ENCODE measurements around the gene STRAP. TPM values are rescaled to one million over a fixed set of nuclear protein-coding genes. Genes with fewer than 3 reads are reported as not detected.

The STRAP gene
- total and polyA plus RNA-seq, 2 of the 4 experiments (the other 2 are of a cell fraction) = 82.1 to 98.1 TPM

- Histone ChIP-seq H2BK15ac (ENCODE audit: low read depth, low read length) (0 out of 3 replicates have a peak overlapping the region, but pooled peaks have one; percentile 26), H2BK120ac (ENCODE audit: low read depth, low read length) (peak overlapping the region; percentile 58), H3K56ac (ENCODE audit: extremely low read depth, insufficient read depth, low read length) (peak overlapping the region; percentile 16; the same call in 1 of the 2 replicates), H2AK9ac (replicated peaks; ENCODE audit: low read depth, low read length, poor library complexity) (no peak overlapping the region), H3K4ac (ENCODE audit: low read depth, low read length) (peak overlapping the region; percentile 47; the same call in 1 of the 2 replicates), H3K4me3 (ENCODE audit: insufficient read depth, low read depth, low read length) (peak overlapping the region; percentile 92; the same call in 1 of the 2 replicates), H3K79me1 (ENCODE audit: low read depth in 1 of 2, low read length in 2 of 2) (peaks cover 9 to 26% of the 10 kb centered on the region in 2 experiments; a peak in 3 of 4 replicates), H3K9me3 (ENCODE audit: control insufficient read depth, insufficient read depth, low read length) (no peaks in the 10 kb centered on the region), H3K4me2 (ENCODE audit: low read depth, low read length) (peak overlapping the region; percentile 77), H3K36me3 (ENCODE audit: control insufficient read depth, insufficient read depth, low read length) (peaks cover 5% of the 10 kb centered on the region), H4K20me1 (ENCODE audit: insufficient read depth, low read length) (no peaks in the 10 kb centered on the region), H2BK5ac (ENCODE audit: low read depth, low read length, poor library complexity, severe bottlenecking) (peak overlapping the region; percentile 21), H3K27ac (ENCODE audit: insufficient read depth, low read length) (no peak overlapping the region), H4K8ac (ENCODE audit: low read depth in 2 of 2, low read length in 2 of 2) (peak overlapping the region; percentile 76 to 82), H2AFZ (replicated peaks; ENCODE audit: low read length, poor library complexity) (peak overlapping the region; percentile 90), H3K27me3 (ENCODE audit: control insufficient read depth, insufficient read depth, low read length) (no peaks in the 10 kb centered on the region), H3K14ac (replicated peaks; ENCODE audit: low read depth, low read length) (peak overlapping the region; percentile 44; the same call in 1 of the 2 replicates), H3K18ac (ENCODE audit: low read depth, low read length) (peak overlapping the region; percentile 56; the same call in 1 of the 2 replicates), H3K9ac (ENCODE audit: low read depth, low read length) (peak overlapping the region; percentile 54), H3K23ac (ENCODE audit: low read depth, low read length) (peak overlapping the region; percentile 67; the same call in 1 of the 2 replicates), H2AK5ac (ENCODE audit: low read depth, low read length) (0 out of 2 replicates have a peak overlapping the region, but pooled peaks have one; percentile 23), H3K9me1 (ENCODE audit: insufficient read depth, low read length) (no peaks in the 10 kb centered on the region), H4K5ac (ENCODE audit: low read depth, low read length) (0 out of 2 replicates have a peak overlapping the region, but pooled peaks have one; percentile 59), H2BK20ac (ENCODE audit: low read depth, low read length) (no peak overlapping the region), H4K91ac (ENCODE audit: insufficient read depth, low read depth, low read length) (no peak overlapping the region), H3K4me1 (ENCODE audit: control insufficient read depth, insufficient read depth, low read length) (peaks cover 2% of the 10 kb centered on the region; the same call in 1 of the 2 replicates)
- POLR2A ChIA-PET (ENCODE audit: unreplicated experiment) = no interaction called here
- no peak for DNase-seq
- no peak for ATAC-seq (ENCODE audit: low read depth)
- no TSS peak for BruUV-seq (replicated peaks)
- dilution Hi-C loops (cut with HindIII; ENCODE audit: low sequenced_read_pairs, unreplicated experiment) (no loop called here), in situ Hi-C loops (cut with MboI; ENCODE audit: low sequenced_read_pairs) (no loop called here), intact Hi-C loops (cut with micrococcal nuclease) (loop anchor here (2.0 to 10.0 kb wide), 2 partner anchors 68 to 434 kb away; partner anchors contain the start of gene MGST1)
- peak; percentile 44; the same call in 1 of the 2 replicates for TF ChIP-seq NFE2L2 (IDR thresholded peaks at IDR 0.05; ENCODE audit: low read depth, low read length)
- TF ChIP-seq RFX5 (IDR thresholded peaks at IDR 0.05; ENCODE audit: low read depth, low read length) = no peak
- no peak for TF ChIP-seq USF2 (IDR thresholded peaks at IDR 0.05; ENCODE audit: low read depth, low read length)
- WGBS, 2 experiments (ENCODE audit: extremely low coverage in 2 of 2, insufficient read length in 1 of 2) = no CpG with 5 or more reads among the region's 5 CpGs
- CTCF ChIA-PET = interaction anchor here (0.7 to 1.8 kb wide), 3 partner anchors 9 to 57 kb away, joined by 3 to 5 read pairs (median 3); no protein-coding TSS in a partner anchor
Observed at GRCh38 chr12:15910468-15910863, 28.3 kb downstream of the STRAP start.

Measured in IMR-90 (cell line).